Right atrium auricular region (tissue), 2 donors: ENCODE results near the gene ADPGK. TPM values are rescaled to one million over a fixed set of nuclear protein-coding genes. Genes with fewer than 3 reads are reported as not detected.
"Not testable (repeated sequence)": the region's sequence is repeated elsewhere in the genome, so short reads cannot be mapped to it uniquely, and the experiment has no call there.

Experiments used
- DNase-seq: peaks from one replicate; pipeline ENCODE4 v3.0.0-alpha.2; 2019; ENCODE audit warnings: low spot score
- H3K27ac ChIP-seq, 2 donors: fragments of 200-600 bp; sonication (generic); 1 replicate in 1 of 2; 2 replicates in 1 of 2; pipeline ENCODE4 v1.5.1; 2016 to 2019
- H3K27me3 ChIP-seq, 2 donors: fragments of 200-600 bp; sonication (generic); one replicate each; pipeline versions ENCODE4 v1.5.1 to v1.6.0; 2017 to 2019
- H3K36me3 ChIP-seq: fragments of 200-600 bp; sonication (generic); one replicate; pipeline ENCODE4 v1.5.1; 2016
- H3K4me1 ChIP-seq, 2 donors: fragments of 200-600 bp; sonication (generic); one replicate each; pipeline versions ENCODE4 v1.5.1 to v1.6.0; 2017 to 2019
- H3K4me3 ChIP-seq, 2 donors: fragments of 200-600 bp; sonication (generic); 1 replicate in 1 of 2; 2 replicates in 1 of 2; pipeline ENCODE4 v1.5.1; 2017 to 2019; ENCODE audit warnings: mild to moderate bottlenecking in 1 of 2, moderate library complexity in 1 of 2
- H3K9me3 ChIP-seq, 2 donors: fragments of 200-600 bp; sonication (generic); one replicate each; pipeline ENCODE4 v1.5.1; 2019
- CTCF ChIP-seq, 2 donors: fragments of 200-600 bp; sonication (generic); IDR thresholded peaks; one replicate each; pipeline ENCODE4 v1.5.1; 2019; ENCODE audit warnings: antibody characterized with exemption in 2 of 2
- total RNA-seq, 2 donors: library from RNA; depleted of rRNA; stranded (reverse); fragments of >200 nt; gene quantifications; one replicate each; pipeline ENCODE4 v1.1.0, GENCODE V29; 2016

ADPGK gene
- total RNA-seq, 2 donors from 2014 or later, result 10.4 to 16.3 TPM

- no peaks in the 10 kb centered on the region for H3K36me3 ChIP-seq
- no peaks in the 10 kb centered on the region for H3K27me3 ChIP-seq
- no peaks in the 10 kb centered on the region for H3K9me3 ChIP-seq
- H3K4me1 ChIP-seq, result no peaks in the 10 kb centered on the region
- DNase-seq, result no peak
- TF ChIP-seq CTCF (IDR thresholded peaks at IDR 0.05), result no peak
- H3K27ac ChIP-seq, result no peak overlapping the region
- H3K4me3 ChIP-seq, result no peak overlapping the region
Observed at GRCh38 chr15:72824112-72824511, 40.6 kb upstream of the ADPGK start.

- no peaks in the 10 kb centered on the region for H3K27me3 ChIP-seq
- no peaks in the 10 kb centered on the region for H3K9me3 ChIP-seq
- DNase-seq, result no peak
- no peaks in the 10 kb centered on the region for H3K4me1 ChIP-seq
- H3K36me3 ChIP-seq, result no peaks in the 10 kb centered on the region
- H3K27ac ChIP-seq, result no peak overlapping the region
- H3K4me3 ChIP-seq, result no peak overlapping the region
- TF ChIP-seq CTCF (IDR thresholded peaks at IDR 0.05), result no peak
Observed at GRCh38 chr15:72820278-72820677, 36.7 kb upstream of the ADPGK start.

- TF ChIP-seq CTCF (IDR thresholded peaks at IDR 0.05), result no peak
Observed at GRCh38 chr15:72818632-72819031, 35.1 kb upstream of the ADPGK start.

GRCh38 chr15:72813345-72814004 lies 29.9 kb upstream of the ADPGK start:
- DNase-seq, result no peak
- Histone ChIP-seq H3K27ac (no peak overlapping the region), H3K4me3 (no peak overlapping the region), H3K27me3 (no peaks in the 10 kb centered on the region), H3K4me1 (no peaks in the 10 kb centered on the region), H3K36me3 (no peaks in the 10 kb centered on the region), H3K9me3 (no peaks in the 10 kb centered on the region)
- TF ChIP-seq CTCF (IDR thresholded peaks at IDR 0.05), result no peak

More at GRCh38 chr15:72818632-72819031, 35.1 kb upstream of the ADPGK start:
- no peaks in the 10 kb centered on the region for H3K27me3 ChIP-seq
- no peaks in the 10 kb centered on the region for H3K9me3 ChIP-seq
- H3K36me3 ChIP-seq, result no peaks in the 10 kb centered on the region
- no peak overlapping the region for H3K4me3 ChIP-seq
- no peak overlapping the region for H3K27ac ChIP-seq
- H3K4me1 ChIP-seq, result no peaks in the 10 kb centered on the region
- DNase-seq, result peak; percentile 18

- no peaks in the 10 kb centered on the region for H3K4me1 ChIP-seq
- no peak for DNase-seq
- no peak for TF ChIP-seq CTCF (IDR thresholded peaks at IDR 0.05)
- H3K36me3 ChIP-seq, result no peaks in the 10 kb centered on the region
- no peak overlapping the region for H3K27ac ChIP-seq
- H3K4me3 ChIP-seq, result no peak overlapping the region
- no peaks in the 10 kb centered on the region for H3K27me3 ChIP-seq
- H3K9me3 ChIP-seq, result no peaks in the 10 kb centered on the region
Observed at GRCh38 chr15:72809329-72809728, 25.8 kb upstream of the ADPGK start.

GRCh38 chr15:72807346-72807745 lies 23.8 kb upstream of the ADPGK start:
- H3K36me3 ChIP-seq, H3K27ac ChIP-seq, H3K27me3 ChIP-seq, DNase-seq, H3K9me3 ChIP-seq, H3K4me1 ChIP-seq, H3K4me3 ChIP-seq: not testable (repeated sequence)
